ENCODE measurements around the gene KCNK4.

Gene KCNK4

DNA sequence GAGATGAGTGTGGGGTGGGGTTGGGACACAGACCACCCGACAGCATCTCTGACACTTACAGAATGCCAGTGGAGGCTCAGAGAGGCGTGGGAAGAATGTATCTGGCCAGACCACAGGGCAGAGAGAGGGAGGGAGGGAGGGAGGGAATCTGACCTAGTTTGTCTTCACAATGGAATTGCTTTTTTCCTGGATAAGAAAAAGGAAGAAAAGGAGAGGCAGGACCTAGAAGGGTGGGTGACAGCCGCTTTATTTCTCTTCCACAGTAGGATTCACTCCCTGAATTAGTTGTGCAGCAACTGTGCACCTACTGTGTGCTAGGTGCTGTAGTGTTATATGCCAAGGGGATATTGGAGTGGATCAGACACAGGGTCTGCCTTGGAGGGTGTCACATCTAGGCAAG is 3.7 kb downstream of the KCNK4 start:
- DNase-seq (ENCODE audit: low read depth): no peak
- no peak overlapping the region for H3K4me3 ChIP-seq (replicated peaks; ENCODE audit: low read depth, low read length)
- TF ChIP-seq, protein P1, sequence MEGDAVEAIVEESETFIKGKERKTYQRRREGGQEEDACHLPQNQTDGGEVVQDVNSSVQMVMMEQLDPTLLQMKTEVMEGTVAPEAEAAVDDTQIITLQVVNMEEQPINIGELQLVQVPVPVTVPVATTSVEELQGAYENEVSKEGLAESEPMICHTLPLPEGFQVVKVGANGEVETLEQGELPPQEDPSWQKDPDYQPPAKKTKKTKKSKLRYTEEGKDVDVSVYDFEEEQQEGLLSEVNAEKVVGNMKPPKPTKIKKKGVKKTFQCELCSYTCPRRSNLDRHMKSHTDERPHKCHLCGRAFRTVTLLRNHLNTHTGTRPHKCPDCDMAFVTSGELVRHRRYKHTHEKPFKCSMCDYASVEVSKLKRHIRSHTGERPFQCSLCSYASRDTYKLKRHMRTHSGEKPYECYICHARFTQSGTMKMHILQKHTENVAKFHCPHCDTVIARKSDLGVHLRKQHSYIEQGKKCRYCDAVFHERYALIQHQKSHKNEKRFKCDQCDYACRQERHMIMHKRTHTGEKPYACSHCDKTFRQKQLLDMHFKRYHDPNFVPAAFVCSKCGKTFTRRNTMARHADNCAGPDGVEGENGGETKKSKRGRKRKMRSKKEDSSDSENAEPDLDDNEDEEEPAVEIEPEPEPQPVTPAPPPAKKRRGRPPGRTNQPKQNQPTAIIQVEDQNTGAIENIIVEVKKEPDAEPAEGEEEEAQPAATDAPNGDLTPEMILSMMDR (IDR thresholded peaks at IDR 0.05; ENCODE audit: low read length, missing control alignments): no peak

DNA sequence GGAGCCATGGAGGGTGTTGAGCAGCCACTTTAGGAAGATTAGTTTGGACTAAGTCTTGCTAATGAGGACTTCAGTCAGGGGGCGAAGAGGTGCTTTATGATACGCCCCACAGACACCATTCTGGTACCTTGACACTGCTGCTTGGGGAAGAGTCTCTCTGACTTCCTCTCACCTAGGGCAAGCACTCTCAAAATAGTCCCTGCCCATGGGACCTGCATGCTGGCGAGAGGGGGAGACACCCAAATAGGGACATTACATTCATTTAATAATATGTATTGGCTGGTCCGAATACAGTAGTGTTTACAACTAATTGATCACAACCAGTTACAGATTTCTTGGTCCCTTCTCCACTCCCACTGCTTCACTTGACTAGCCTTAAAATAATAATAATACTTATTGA is 4.7 kb downstream of the KCNK4 start:
- TF ChIP-seq, protein P1 (IDR thresholded peaks at IDR 0.05; ENCODE audit: low read length, missing control alignments): no peak
- no peak for DNase-seq (ENCODE audit: low read depth)
- no peak overlapping the region for H3K4me3 ChIP-seq (replicated peaks; ENCODE audit: low read depth, low read length)

DNA sequence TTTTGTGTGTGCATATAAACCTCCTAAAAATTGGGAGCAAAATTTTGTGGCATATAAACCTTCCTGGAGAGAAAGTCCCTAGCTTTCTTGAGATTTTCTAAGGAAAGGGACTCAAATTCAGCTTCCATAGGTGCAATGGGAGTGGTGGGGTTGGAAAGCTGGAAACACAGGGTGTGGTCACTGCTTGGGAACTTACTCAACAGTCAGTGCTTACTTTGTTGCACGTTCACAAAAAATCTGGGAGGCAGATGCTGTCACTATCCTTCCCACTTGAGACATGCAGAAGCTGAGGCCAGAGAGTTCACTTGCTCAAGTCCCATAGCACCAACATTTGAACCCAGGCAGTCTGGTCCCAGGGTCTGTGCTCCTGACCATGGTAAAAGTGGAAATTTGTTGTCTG is 5.1 kb downstream of the KCNK4 start:
- H3K4me3 ChIP-seq (replicated peaks; ENCODE audit: low read depth, low read length): no peak overlapping the region
- TF ChIP-seq, protein P1 (IDR thresholded peaks at IDR 0.05; ENCODE audit: low read length, missing control alignments): no peak
- no peak for DNase-seq (ENCODE audit: low read depth)

DNA sequence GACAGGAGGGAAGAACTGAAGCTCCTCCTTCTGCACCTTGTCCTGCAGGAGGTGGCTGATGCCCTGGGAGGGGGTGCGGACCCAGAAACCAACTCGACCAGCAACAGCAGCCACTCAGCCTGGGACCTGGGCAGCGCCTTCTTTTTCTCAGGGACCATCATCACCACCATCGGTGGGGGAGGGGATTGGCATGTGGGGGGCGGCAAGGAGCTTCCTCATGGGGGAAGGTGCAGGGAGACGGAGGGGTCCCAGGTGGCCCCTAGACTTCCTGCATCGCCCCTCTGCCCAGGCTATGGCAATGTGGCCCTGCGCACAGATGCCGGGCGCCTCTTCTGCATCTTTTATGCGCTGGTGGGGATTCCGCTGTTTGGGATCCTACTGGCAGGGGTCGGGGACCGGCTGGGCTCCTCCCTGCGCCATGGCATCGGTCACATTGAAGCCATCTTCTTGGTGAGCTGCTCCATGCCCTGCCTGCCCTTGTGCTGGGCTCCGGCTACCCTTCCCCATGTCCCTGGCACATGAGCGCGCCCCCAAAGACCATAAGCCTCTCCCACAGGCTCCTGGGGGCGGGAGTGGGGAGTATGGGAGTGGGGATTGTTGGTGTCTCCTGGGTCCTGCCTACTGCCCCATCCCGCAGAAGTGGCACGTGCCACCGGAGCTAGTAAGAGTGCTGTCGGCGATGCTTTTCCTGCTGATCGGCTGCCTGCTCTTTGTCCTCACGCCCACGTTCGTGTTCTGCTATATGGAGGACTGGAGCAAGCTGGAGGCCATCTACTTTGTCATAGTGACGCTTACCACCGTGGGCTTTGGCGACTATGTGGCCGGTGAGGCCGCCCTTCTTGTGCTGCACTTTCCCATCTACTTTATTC is 6.0 kb downstream of the KCNK4 start:
- no peak for DNase-seq (ENCODE audit: low read depth)
- TF ChIP-seq, protein P1 (IDR thresholded peaks at IDR 0.05; ENCODE audit: low read length, missing control alignments): no peak
- H3K4me3 ChIP-seq (replicated peaks; ENCODE audit: low read depth, low read length): no peak overlapping the region

DNA sequence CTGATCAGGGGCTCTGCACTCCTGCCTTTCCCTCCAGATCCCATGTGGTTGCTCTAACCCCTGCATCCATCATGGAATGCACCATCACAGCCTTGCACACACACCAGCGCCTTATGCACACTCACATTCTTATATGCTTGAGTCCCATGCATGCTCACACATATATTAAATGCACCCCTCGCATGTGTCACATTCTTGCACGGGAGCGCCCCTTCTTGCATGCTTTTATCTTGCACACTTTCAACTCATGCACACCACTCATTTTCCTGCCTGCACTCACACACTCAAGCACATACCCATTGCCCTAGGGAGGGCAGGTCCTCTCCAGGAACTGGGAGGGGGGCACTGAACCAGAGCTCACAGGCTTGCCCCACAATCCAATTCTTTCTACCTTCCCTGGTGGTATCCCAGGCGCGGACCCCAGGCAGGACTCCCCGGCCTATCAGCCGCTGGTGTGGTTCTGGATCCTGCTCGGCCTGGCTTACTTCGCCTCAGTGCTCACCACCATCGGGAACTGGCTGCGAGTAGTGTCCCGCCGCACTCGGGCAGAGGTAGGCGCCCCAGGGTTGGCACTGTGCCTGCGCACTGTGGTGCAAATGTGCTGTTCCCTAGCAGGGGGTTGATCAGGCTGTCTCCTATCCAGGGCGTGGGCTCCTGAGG is 6.7 kb downstream of the KCNK4 start:
- TF ChIP-seq, protein P1 (IDR thresholded peaks at IDR 0.05; ENCODE audit: low read length, missing control alignments): no peak
- no peak for DNase-seq (ENCODE audit: low read depth)
- no peak overlapping the region for H3K4me3 ChIP-seq (replicated peaks; ENCODE audit: low read depth, low read length)

DNA sequence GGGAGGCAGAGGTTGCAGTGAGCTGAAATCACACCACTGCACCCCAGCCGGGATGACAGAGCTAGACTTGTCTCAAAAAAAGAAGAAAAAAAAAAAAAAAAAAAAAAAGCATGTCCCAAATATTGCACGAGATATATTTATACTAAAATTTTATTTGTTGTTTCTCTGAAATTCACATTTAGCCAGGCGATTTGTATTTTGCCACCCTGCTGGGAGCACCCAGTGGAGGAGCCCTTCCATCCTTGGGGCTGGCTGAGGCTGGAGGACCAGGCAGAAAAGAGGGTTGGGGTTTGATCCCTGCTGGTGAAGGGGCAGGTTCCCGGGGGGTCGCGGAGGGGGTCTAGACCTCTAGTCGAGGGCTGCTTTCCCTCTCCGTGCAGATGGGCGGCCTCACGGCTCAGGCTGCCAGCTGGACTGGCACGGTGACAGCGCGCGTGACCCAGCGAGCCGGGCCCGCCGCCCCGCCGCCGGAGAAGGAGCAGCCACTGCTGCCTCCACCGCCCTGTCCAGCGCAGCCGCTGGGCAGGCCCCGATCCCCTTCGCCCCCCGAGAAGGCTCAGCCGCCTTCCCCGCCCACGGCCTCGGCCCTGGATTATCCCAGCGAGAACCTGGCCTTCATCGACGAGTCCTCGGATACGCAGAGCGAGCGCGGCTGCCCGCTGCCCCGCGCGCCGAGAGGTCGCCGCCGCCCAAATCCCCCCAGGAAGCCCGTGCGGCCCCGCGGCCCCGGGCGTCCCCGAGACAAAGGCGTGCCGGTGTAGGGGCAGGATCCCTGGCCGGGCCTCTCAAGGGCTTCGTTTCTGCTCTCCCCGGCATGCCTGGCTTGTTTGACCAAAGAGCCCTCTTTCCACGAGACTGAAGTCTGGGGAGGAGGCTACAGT is 8.1 kb downstream of the KCNK4 start:
- TF ChIP-seq, protein P1 (IDR thresholded peaks at IDR 0.05; ENCODE audit: low read length, missing control alignments): no peak
- no peak overlapping the region for H3K4me3 ChIP-seq (replicated peaks; ENCODE audit: low read depth, low read length)
- no peak for DNase-seq (ENCODE audit: low read depth)

Measured in fibroblast of pulmonary artery (primary cell).